ENCODE results near the gene RMI2. TPM values are rescaled to one million over a fixed set of nuclear protein-coding genes. Genes with fewer than 3 reads are reported as not detected.

The RMI2 gene
- total RNA-seq, 2 experiments from 2014 or later = 50.1 to 56.1 TPM

DNA sequence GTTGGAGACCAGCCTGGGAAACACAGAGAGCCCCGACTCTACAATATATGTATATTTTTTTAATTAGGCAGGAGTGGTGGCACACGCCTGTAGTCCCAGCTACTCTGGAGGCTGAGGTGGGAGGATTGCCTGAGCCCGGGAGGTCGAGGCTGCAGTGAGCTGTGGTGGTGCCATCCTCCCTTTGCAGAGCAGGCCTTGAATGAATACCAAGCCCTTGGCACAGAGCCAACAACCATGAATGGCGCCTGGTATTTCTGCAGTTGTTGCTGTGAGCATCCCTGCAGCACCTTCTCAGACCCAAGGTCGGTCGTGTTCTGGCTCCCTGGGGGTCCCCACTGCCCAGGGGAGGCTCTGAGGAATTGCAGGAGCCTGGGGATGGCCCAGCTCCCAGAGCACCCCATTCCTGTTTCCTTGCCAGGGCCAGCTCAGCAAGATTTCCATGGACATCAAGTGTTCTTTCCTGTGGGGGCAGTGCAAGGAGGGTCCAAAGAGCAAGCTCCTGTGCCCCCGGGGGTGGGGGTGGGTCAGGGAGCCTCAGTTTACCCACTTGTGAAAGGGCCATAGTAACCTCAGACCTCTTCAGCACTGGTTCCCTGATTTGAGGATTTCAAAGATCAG lies 25.6 kb upstream of the RMI2 start:
- no peaks in the 10 kb centered on the region for H3K9me3 Mint-ChIP-seq
- no peaks in the 10 kb centered on the region for H3K4me1 Mint-ChIP-seq
- no peaks in the 10 kb centered on the region for H3K36me3 Mint-ChIP-seq
- H3K27me3 Mint-ChIP-seq = no peaks in the 10 kb centered on the region
- H3K4me3 Mint-ChIP-seq = no peak overlapping the region
- no peak for DNase-seq
- H3K27ac Mint-ChIP-seq = no peak overlapping the region

- no peaks in the 10 kb centered on the region for H3K36me3 Mint-ChIP-seq
- H3K4me3 Mint-ChIP-seq = no peak overlapping the region
- H3K4me1 Mint-ChIP-seq = peaks cover 4% of the 10 kb centered on the region
- no peak overlapping the region for H3K27ac Mint-ChIP-seq
- no peak for DNase-seq
- no peaks in the 10 kb centered on the region for H3K9me3 Mint-ChIP-seq
- no peaks in the 10 kb centered on the region for H3K27me3 Mint-ChIP-seq
Observed at GRCh38 chr16:11320170-11320569, 25.1 kb upstream of the RMI2 start.

DNA sequence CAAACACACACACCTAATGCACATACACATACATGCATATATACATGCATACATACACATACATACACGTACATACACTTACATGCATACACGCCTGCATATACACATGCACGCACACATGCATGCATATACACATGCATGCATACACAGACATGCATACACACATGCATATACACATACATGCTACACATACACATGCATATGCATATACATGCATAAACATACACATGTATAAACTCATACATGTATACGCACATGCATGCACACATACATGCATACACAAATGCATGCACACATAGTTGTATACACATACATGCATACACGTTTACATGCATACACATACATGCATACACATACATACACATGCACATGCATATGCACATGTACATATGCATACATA lies 23.6 kb upstream of the RMI2 start:
- Mint-ChIP-seq H3K27me3 (no peaks in the 10 kb centered on the region), H3K27ac (no peak overlapping the region), H3K9me3 (no peaks in the 10 kb centered on the region), H3K36me3 (no peaks in the 10 kb centered on the region), H3K4me3 (no peak overlapping the region), H3K4me1 (peaks cover 16% of the 10 kb centered on the region)
- no peak for DNase-seq

DNA sequence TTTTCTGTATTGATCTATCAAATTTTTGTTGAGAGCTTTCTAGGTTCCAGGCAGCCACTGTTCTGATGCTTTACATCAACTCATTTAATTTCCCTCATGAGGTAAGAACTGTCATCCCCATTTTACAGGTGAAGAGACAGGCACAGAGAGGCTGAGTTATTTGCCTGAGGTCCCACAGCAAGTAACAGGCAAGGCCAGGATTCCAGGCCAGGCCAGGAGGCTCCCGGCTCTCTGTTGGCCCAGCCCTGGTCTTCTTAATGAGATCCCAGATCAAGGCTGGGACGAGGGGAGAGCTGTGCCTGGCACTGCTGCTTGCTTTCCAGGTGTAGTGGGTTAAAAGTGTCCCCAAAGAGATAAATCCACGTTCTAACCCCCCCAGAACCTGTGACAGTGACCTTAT lies 22.4 kb upstream of the RMI2 start:
- no peak overlapping the region for H3K27ac Mint-ChIP-seq
- H3K9me3 Mint-ChIP-seq = peaks cover 2% of the 10 kb centered on the region
- H3K36me3 Mint-ChIP-seq = peaks cover 8% of the 10 kb centered on the region
- no peak overlapping the region for H3K4me3 Mint-ChIP-seq
- H3K4me1 Mint-ChIP-seq = peaks cover 27% of the 10 kb centered on the region
- no peak for DNase-seq
- H3K27me3 Mint-ChIP-seq = no peaks in the 10 kb centered on the region

GRCh38 chr16:11323551-11324336 lies 21.5 kb upstream of the RMI2 start:
- Mint-ChIP-seq H3K27me3 (no peaks in the 10 kb centered on the region), H3K36me3 (peaks cover 11% of the 10 kb centered on the region), H3K4me3 (no peak overlapping the region), H3K27ac (no peak overlapping the region), H3K4me1 (peaks cover 36% of the 10 kb centered on the region), H3K9me3 (peaks cover 4% of the 10 kb centered on the region)
- no peak for DNase-seq

- H3K27ac Mint-ChIP-seq = peak overlapping the region; percentile 68
- peak; percentile 42 for DNase-seq
- peaks cover 4% of the 10 kb centered on the region for H3K9me3 Mint-ChIP-seq
- no peak overlapping the region for H3K4me3 Mint-ChIP-seq
- H3K27me3 Mint-ChIP-seq = no peaks in the 10 kb centered on the region
- H3K4me1 Mint-ChIP-seq = peaks cover 44% of the 10 kb centered on the region
- H3K36me3 Mint-ChIP-seq = peaks cover 11% of the 10 kb centered on the region
Observed at GRCh38 chr16:11325404-11326083, 19.7 kb upstream of the RMI2 start.

- DNase-seq = no peak
- Mint-ChIP-seq H3K27me3 (no peaks in the 10 kb centered on the region), H3K9me3 (peaks cover 4% of the 10 kb centered on the region), H3K36me3 (peaks cover 11% of the 10 kb centered on the region), H3K27ac (peak overlapping the region; percentile 85), H3K4me1 (peaks cover 44% of the 10 kb centered on the region), H3K4me3 (no peak overlapping the region)
Observed at GRCh38 chr16:11326084-11326736, 19.0 kb upstream of the RMI2 start.

DNA sequence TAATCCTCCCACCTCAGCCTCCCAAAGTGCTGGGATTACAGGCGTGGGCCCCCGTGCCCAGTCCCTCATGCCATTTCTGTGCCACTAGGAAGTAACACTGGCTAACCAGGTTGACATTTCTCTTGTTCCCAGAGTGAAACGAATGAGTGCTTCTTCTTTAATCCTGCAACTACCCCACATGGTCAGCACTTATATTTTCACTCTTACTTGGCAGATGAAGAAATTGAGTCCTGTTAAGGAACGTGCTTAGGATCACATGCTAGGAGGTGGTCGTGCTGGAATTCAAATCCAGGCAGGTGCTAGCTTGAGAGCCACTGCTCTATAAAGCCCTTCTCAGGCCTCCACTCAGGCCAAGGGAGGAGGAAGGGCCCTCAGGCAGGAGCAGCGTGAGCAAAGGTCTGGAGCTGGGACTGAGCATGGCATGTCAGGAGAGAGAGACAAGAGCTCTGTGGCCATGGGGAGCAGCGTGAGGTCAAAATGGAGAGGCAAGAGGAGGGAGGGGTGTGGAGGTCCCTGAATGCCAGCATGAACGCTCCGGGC lies 18.5 kb upstream of the RMI2 start:
- Mint-ChIP-seq H3K36me3 (peaks cover 11% of the 10 kb centered on the region), H3K27ac (peak overlapping the region; percentile 85), H3K9me3 (peaks cover 4% of the 10 kb centered on the region), H3K4me1 (peaks cover 44% of the 10 kb centered on the region), H3K27me3 (no peaks in the 10 kb centered on the region), H3K4me3 (no peak overlapping the region)
- no peak for DNase-seq

DNA sequence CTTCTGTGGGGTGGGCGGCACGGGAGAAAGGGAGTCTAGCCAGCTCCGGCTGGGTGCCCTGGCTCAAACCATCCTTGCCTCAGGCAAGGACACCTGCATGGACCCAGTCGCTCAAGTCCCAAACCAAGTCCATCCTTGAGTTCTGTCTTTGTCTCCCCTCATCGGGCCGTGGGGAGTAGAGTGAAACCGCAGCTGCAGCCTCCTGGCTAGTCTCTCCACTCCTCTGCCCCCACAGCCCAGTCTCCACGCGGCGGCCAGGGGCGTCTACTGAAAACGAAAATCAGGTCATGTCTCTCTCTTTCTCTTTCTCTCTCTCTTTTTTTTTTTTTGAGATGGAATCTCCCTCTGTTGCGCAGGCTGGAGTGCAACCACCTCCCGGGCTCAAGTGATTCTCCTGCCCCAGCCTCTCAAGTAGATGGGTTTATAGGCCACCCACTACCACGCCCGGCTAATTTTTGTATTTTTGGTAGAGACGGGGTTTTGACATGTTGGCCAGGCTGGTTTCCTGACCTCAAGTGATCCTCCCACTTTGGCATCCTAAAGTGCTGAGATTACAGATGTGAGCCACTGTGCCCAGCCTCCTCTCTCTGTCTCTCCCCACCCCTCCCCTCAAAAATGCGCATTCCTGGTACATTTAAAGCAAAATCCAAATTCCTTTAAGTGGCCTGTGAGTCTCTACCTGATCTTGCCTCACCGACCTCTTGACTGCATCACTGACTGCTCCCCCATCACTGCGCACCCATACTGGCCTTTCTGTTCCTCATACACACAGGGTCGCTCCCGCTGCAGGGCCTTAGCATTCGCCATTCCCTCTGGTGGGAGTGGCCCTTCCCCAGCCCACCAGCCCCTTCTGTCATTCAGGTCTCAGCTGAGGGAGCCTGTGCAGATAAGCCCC lies 17.7 kb upstream of the RMI2 start:
- H3K4me3 Mint-ChIP-seq = peak overlapping the region; percentile 58
- no peaks in the 10 kb centered on the region for H3K27me3 Mint-ChIP-seq
- H3K27ac Mint-ChIP-seq = peak overlapping the region; percentile 85
- no peak for DNase-seq
- peaks cover 44% of the 10 kb centered on the region for H3K4me1 Mint-ChIP-seq
- H3K36me3 Mint-ChIP-seq = peaks cover 11% of the 10 kb centered on the region
- H3K9me3 Mint-ChIP-seq = peaks cover 4% of the 10 kb centered on the region

DNA sequence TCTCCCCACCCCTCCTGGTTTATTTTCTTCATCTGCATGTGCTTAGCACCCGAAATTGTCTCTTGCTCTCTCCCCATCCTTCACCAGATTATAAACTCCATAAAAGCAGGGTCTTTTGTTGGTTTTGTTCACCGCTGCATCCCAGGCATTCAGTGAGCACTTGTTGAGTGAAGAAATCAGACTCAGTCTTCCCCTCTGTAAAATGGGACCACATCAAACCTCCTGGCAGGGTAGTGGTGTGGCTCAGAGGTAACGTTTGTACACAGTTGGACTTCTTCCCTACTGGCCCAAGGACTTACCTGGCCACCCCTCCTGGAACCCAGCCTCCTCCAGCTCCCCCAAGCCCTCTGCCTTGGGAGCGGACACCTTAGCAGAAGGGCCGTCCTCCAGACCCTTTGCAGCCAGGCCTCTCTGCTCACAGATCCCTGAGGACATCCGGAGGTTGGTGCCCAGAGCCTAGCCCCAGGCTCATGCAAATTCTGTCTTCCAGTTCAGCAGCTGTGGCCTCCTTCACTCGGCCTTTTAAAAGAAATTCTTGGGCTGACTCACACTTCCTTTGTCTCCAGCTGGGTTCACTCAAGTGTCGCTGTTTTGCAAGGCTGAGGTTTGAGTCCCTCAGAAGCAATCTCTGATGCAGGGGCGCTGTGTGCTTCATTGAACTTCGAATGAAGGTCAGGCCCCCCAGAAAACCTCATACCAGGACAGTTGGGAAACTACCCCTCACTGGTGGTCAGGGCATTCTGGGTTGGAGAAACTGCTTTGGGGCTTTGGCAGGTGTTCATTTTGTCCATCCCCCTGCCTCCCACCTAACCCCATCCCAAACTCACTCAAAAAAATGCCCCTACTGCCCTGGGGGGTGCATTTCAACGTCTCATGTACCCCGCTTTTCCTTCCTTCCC lies 16.8 kb upstream of the RMI2 start:
- DNase-seq = peak; percentile 60
- peaks cover 48% of the 10 kb centered on the region for H3K4me1 Mint-ChIP-seq
- H3K27me3 Mint-ChIP-seq = no peaks in the 10 kb centered on the region
- peaks cover 4% of the 10 kb centered on the region for H3K9me3 Mint-ChIP-seq
- H3K27ac Mint-ChIP-seq = peak overlapping the region; percentile 85
- peak overlapping the region; percentile 58 for H3K4me3 Mint-ChIP-seq
- H3K36me3 Mint-ChIP-seq = peaks cover 11% of the 10 kb centered on the region

GRCh38 chr16:11329071-11329491 lies 16.2 kb upstream of the RMI2 start:
- Mint-ChIP-seq H3K27ac (peak overlapping the region; percentile 85), H3K36me3 (peaks cover 11% of the 10 kb centered on the region), H3K27me3 (no peaks in the 10 kb centered on the region), H3K4me3 (peak overlapping the region; percentile 58), H3K4me1 (peaks cover 48% of the 10 kb centered on the region), H3K9me3 (peaks cover 4% of the 10 kb centered on the region)
- no peak for DNase-seq

DNA sequence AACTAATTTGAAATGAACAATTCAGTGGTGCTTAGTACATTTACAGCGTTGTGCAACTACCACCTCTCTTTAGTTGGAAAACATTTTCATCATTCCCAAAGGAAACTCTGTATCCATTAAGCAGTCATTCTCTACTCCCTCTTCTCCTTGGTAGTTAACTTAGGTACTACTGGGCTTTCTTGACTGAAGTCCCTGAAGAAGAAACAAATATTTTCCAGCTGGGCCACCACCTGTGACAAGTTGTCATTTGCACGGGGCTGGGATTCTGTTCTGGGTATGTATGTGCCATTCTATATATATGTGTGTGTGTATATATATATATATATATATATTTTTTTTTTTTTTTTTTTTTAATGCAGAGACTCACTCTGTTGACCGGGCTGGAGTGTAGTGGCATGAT lies 15.4 kb upstream of the RMI2 start:
- Mint-ChIP-seq H3K27me3 (no peaks in the 10 kb centered on the region), H3K4me1 (peaks cover 47% of the 10 kb centered on the region), H3K27ac (no peak overlapping the region), H3K9me3 (peaks cover 4% of the 10 kb centered on the region), H3K4me3 (no peak overlapping the region), H3K36me3 (peaks cover 11% of the 10 kb centered on the region)
- no peak for DNase-seq

GRCh38 chr16:11330526-11331237 lies 14.6 kb upstream of the RMI2 start:
- H3K4me3 Mint-ChIP-seq = no peak overlapping the region
- peaks cover 39% of the 10 kb centered on the region for H3K4me1 Mint-ChIP-seq
- H3K27ac Mint-ChIP-seq = no peak overlapping the region
- peaks cover 4% of the 10 kb centered on the region for H3K9me3 Mint-ChIP-seq
- no peak for DNase-seq
- H3K36me3 Mint-ChIP-seq = peaks cover 11% of the 10 kb centered on the region
- H3K27me3 Mint-ChIP-seq = no peaks in the 10 kb centered on the region
